Endothelial cell of umbilical vein (primary cell): Measurements from ENCODE around the gene TTC4. TPM values are rescaled to one million over a fixed set of nuclear protein-coding genes. Genes with fewer than 3 reads are reported as not detected.

ENCODE experiments used
- BruUV-seq: library from RNA; stranded (reverse); fragments of 400-500 nt; replicated peaks from 2 replicates; lab custom pipeline; 2021; lab: Mats Ljungman, UMichigan
- CTCF ChIA-PET: fragments of 300-600, 350-600 bp; sonication (Branson Sonifier 250); formaldehyde crosslinking; loops from one replicate; lab custom pipeline; 2021; ENCODE audit warnings: antibody characterized with exemption, inconsistent platforms; lab: Charles Lee
- POLR2A ChIA-PET: fragments of 300-600, 350-600 bp; sonication (Branson Sonifier 250); formaldehyde crosslinking; loops from one replicate; lab custom pipeline; 2021; ENCODE audit warnings: antibody characterized with exemption, inconsistent platforms; lab: Charles Lee
- DNase-seq: peaks from one replicate; pipeline ENCODE4 v3.0.0-alpha.2; 2011; ENCODE audit warnings: low read depth, low spot score
- FAIRE-seq: peaks from 2 replicates; lab custom pipeline; 2011; peaks lifted over from hg19 to GRCh38; lab: Jason Lieb, UNC
- H2AFZ ChIP-seq: 2 replicates; pipeline ENCODE4 v1.6.0; 2012; ENCODE audit warnings: low read depth, low read length, control low read depth, inconsistent platforms
- H3K27ac ChIP-seq: 2 replicates; pipeline ENCODE4 v1.5.1; 2011; ENCODE audit warnings: low read depth, mild to moderate bottlenecking, control low read depth, low read length, moderate library complexity; ENCODE audit not compliant: insufficient read depth
- H3K27me3 ChIP-seq, 2 experiments: 2 replicates each; pipeline versions ENCODE4 v1.6.0 to v1.6.1; 2011; ENCODE audit warnings: low read length in 2 of 2, mixed read lengths in 1 of 2; ENCODE audit not compliant: control insufficient read depth in 2 of 2, insufficient read depth in 2 of 2
- H3K36me3 ChIP-seq, 2 experiments: 2 replicates in 1 of 2; 3 replicates in 1 of 2; pipeline ENCODE4 v1.5.1; 2011; ENCODE audit warnings: low read length in 2 of 2, mild to moderate bottlenecking in 1 of 2, moderate library complexity in 1 of 2; ENCODE audit not compliant: control insufficient read depth in 2 of 2, insufficient read depth in 2 of 2; ENCODE audit errors: extremely low read depth in 1 of 2
- H3K4me1 ChIP-seq: 3 replicates; pipeline ENCODE4 v1.5.1; 2011; ENCODE audit warnings: mild to moderate bottlenecking, low read length; ENCODE audit not compliant: control insufficient read depth, insufficient read depth; ENCODE audit errors: extremely low read depth
- H3K4me2 ChIP-seq: 2 replicates; pipeline ENCODE4 v1.6.1; 2011; ENCODE audit warnings: low read length, control low read depth, mixed read lengths; ENCODE audit not compliant: insufficient read depth
- H3K4me3 ChIP-seq, 3 experiments: fragments of 200-600 bp in 1 of 3; sonication (generic), shearing (Covaris generic) in 1 of 3; replicated peaks in 1 of 3; 2 replicates each; pipeline ENCODE4 v1.5.1; 2011 to 2016; ENCODE audit warnings: control low read depth in 3 of 3, low read length in 3 of 3, mild to moderate bottlenecking in 2 of 3, inconsistent platforms in 1 of 3, low read depth in 1 of 3, moderate library complexity in 1 of 3; ENCODE audit not compliant: insufficient read depth in 1 of 3
- H3K79me2 ChIP-seq: 2 replicates; pipeline ENCODE4 v1.6.0; 2012; ENCODE audit warnings: low read length, inconsistent platforms; ENCODE audit not compliant: control insufficient read depth, insufficient read depth
- H3K9ac ChIP-seq: replicated peaks from 2 replicates; pipeline ENCODE3; 2011; ENCODE audit warnings: low read length, control low read depth; ENCODE audit not compliant: insufficient read depth; ENCODE audit errors: extremely low read depth
- H3K9me1 ChIP-seq: replicated peaks from 3 replicates; pipeline ENCODE4 v1.6.0; 2011; ENCODE audit warnings: mild to moderate bottlenecking, low read length; ENCODE audit not compliant: control insufficient read depth, insufficient read depth; ENCODE audit errors: extremely low read depth
- H3K9me3 ChIP-seq: replicated peaks from 2 replicates; pipeline ENCODE4 v1.5.1; 2012; ENCODE audit warnings: low read length, inconsistent platforms; ENCODE audit not compliant: control insufficient read depth, insufficient read depth
- H4K20me1 ChIP-seq: replicated peaks from 2 replicates; pipeline ENCODE3; 2011; ENCODE audit warnings: mild to moderate bottlenecking, low read length; ENCODE audit not compliant: control insufficient read depth, insufficient read depth; ENCODE audit errors: extremely low read depth
- CTCF ChIP-seq, 2 donors: IDR thresholded peaks; 1 replicate in 1 of 2; 2 replicates in 1 of 2; pipeline ENCODE4 v1.5.1; 2011; ENCODE audit warnings: low read length in 2 of 2, mild to moderate bottlenecking in 2 of 2, moderate library complexity in 2 of 2, control low read depth in 1 of 2, inconsistent platforms in 1 of 2, low read depth in 1 of 2; ENCODE audit not compliant: insufficient read depth in 1 of 2; ENCODE audit errors: extremely low read depth in 1 of 2
- EZH2 ChIP-seq: IDR thresholded peaks from 2 replicates; pipeline ENCODE4 v1.6.1; 2012; ENCODE audit warnings: borderline replicate concordance, low read depth, mild to moderate bottlenecking, moderate library complexity, low read length, inconsistent platforms; ENCODE audit not compliant: severe bottlenecking
- GATA2 ChIP-seq: IDR thresholded peaks from 2 replicates; pipeline ENCODE4 v1.7.0; 2011; ENCODE audit warnings: low read depth, mild to moderate bottlenecking, moderate library complexity, mixed read lengths, low read length; ENCODE audit not compliant: insufficient read length, insufficient read depth
- MAX ChIP-seq: IDR thresholded peaks from 2 replicates; pipeline ENCODE4 v1.6.1; 2011; ENCODE audit not compliant: insufficient read depth, insufficient read length
- MYC ChIP-seq: IDR thresholded peaks from one replicate; pipeline ENCODE4 v1.6.1; 2011; ENCODE audit warnings: mild to moderate bottlenecking, low read depth, low read length
- POLR2A ChIP-seq: IDR thresholded peaks from 2 replicates; pipeline ENCODE4 v1.6.1; 2012; ENCODE audit warnings: low read depth, mild to moderate bottlenecking, control low read depth, low read length
- POLR2AphosphoS5 ChIP-seq: IDR thresholded peaks from 2 replicates; pipeline ENCODE4 v1.6.1; 2012; ENCODE audit warnings: low read depth, mild to moderate bottlenecking, control low read depth, low read length, moderate library complexity; ENCODE audit not compliant: insufficient read depth
- dilution Hi-C: fragments of 300-500 bp; cut with MboI; formaldehyde crosslinking; loops from one replicate; pipeline ENCODE4 v1.15.0; 2019; ENCODE audit warnings: low sequenced_read_pairs; ENCODE audit not compliant: extremely low pct_ligation_motif_present
- intact Hi-C: fragments of 100-400 bp; cut with micrococcal nuclease; formaldehyde crosslinking; loops from one replicate; pipeline ENCODE4 v1.10.0; 2022
- polyA plus RNA-seq, 4 experiments: library from polyadenylated mRNA; depleted of rRNA in 3 of 4; stranded (reverse) in 3 of 4; unstranded in 1 of 4; fragments of >200 nt; gene quantifications; 2 replicates each; pipeline versions ENCODE4 v1.2.1 to v1.2.3, GENCODE V29; 2011 to 2012; ENCODE audit warnings: missing spikeins in 1 of 4
- total RNA-seq: library from RNA; stranded (reverse); gene quantifications from 2 replicates; pipeline ENCODE4 v1.2.3, GENCODE V29; 2021

TTC4 gene
- total and polyA plus RNA-seq, 2 donors (not counting 3 experiments of a cell fraction or from before 2014, with no cell fraction given), result 19.2 to 28.8 TPM

GRCh38 chr1:54768093-54768492 is 52.4 kb downstream of the TTC4 start:
- Histone ChIP-seq H3K27ac (no peak overlapping the region), H3K9me3 (no peaks in the 10 kb centered on the region), H3K36me3 (no peaks in the 10 kb centered on the region), H4K20me1 (no peaks in the 10 kb centered on the region), H3K79me2 (no peaks in the 10 kb centered on the region), H3K4me3 (no peak overlapping the region), H3K4me2 (no peak overlapping the region), H3K9ac (no peak overlapping the region), H2AFZ (no peak overlapping the region), H3K27me3 (peaks cover 0 to 13% of the 10 kb centered on the region in 2 experiments), H3K4me1 (peaks cover 5% of the 10 kb centered on the region), H3K9me1 (no peaks in the 10 kb centered on the region)
- DNase-seq (no peak), FAIRE-seq (no peak)
- dilution Hi-C loops, result no loop called here
- CTCF ChIA-PET, result interaction anchor here (0.8 kb wide), 1 partner anchor 24 kb away, joined by 4 read pairs; no protein-coding TSS in a partner anchor
- TF ChIP-seq POLR2AphosphoS5 (no peak), GATA2 (no peak), EZH2 (no peak)
- intact Hi-C loops, result loop anchor here (10.0 kb wide), 1 partner anchor 433 kb away; no protein-coding TSS in a partner anchor
- BruUV-seq, result no TSS peak
- POLR2A ChIA-PET, result no interaction called here

GRCh38 chr1:54772951-54773350 is 57.3 kb downstream of the TTC4 start:
- dilution Hi-C loops, result no loop called here
- H3K4me2 ChIP-seq, result no peak overlapping the region
- H3K4me3 ChIP-seq, result no peak overlapping the region
- intact Hi-C loops, result no loop called here
- no peak for DNase-seq
- no peaks in the 10 kb centered on the region for H4K20me1 ChIP-seq
- POLR2A ChIA-PET, result interaction anchor here (0.7 kb wide), 1 partner anchor 713 kb away, joined by 3 read pairs; no protein-coding TSS in a partner anchor
- CTCF ChIA-PET, result no interaction called here
- no peaks in the 10 kb centered on the region for H3K79me2 ChIP-seq
- no peaks in the 10 kb centered on the region for H3K4me1 ChIP-seq
- BruUV-seq, result no TSS peak
- H3K36me3 ChIP-seq, result no peaks in the 10 kb centered on the region
- H3K9me3 ChIP-seq, result no peaks in the 10 kb centered on the region
- no peak for FAIRE-seq
- no peak overlapping the region for H2AFZ ChIP-seq
- no peak overlapping the region for H3K27ac ChIP-seq
- no peak for TF ChIP-seq MYC
- TF ChIP-seq MAX, result no peak
- no peak for TF ChIP-seq CTCF (IDR thresholded peaks at IDR 0.05; ENCODE audit: extremely low read depth in 1 of 2, insufficient read depth in 1 of 2, low read depth in 1 of 2, low read length in 2 of 2)
- TF ChIP-seq GATA2, result no peak
- TF ChIP-seq POLR2AphosphoS5, result no peak
- TF ChIP-seq EZH2, result no peak
- no peak for TF ChIP-seq POLR2A
- H3K27me3 ChIP-seq, result peaks cover 0 to 17% of the 10 kb centered on the region in 2 experiments
- H3K9me1 ChIP-seq, result no peaks in the 10 kb centered on the region
- H3K9ac ChIP-seq, result no peak overlapping the region
